Measurements from ENCODE around the gene ARID3B.

GRCh38 chr15:74618841-74619596, 78.0 kb downstream of the ARID3B start:
- TF ChIP-seq TAF1 (IDR thresholded peaks at IDR 0.05; ENCODE audit: borderline replicate concordance, insufficient read depth, low read length) (no peak), POLR2AphosphoS5 (IDR thresholded peaks at IDR 0.05; ENCODE audit: low read depth, low read length) (no peak)
